Spinal cord (tissue), 10 donors: ENCODE measurements around the gene MCEMP1. TPM values are rescaled to one million over a fixed set of nuclear protein-coding genes. Genes with fewer than 3 reads are reported as not detected.
"Not testable (repeated sequence)": the region's sequence is repeated elsewhere in the genome, so short reads cannot be mapped to it uniquely, and the experiment has no call there.

Experiments
- DNase-seq, 6 donors: peaks; one replicate each; pipeline versions ENCODE4 v3.0.0 to v3.0.0-alpha.2; 2013 to 2015; ENCODE audit warnings: low spot score in 6 of 6, low read depth in 4 of 6
- H3K27ac ChIP-seq: one replicate; pipeline ENCODE4 v1.5.1; 2013; ENCODE audit warnings: low read depth, low read length, control low read depth
- H3K27me3 ChIP-seq: one replicate; pipeline ENCODE4 v1.6.1; 2013; ENCODE audit warnings: low read length; ENCODE audit not compliant: control insufficient read depth, insufficient read depth
- H3K36me3 ChIP-seq: one replicate; pipeline ENCODE4 v1.6.1; 2013; ENCODE audit warnings: low read length; ENCODE audit not compliant: control insufficient read depth, insufficient read depth
- H3K4me1 ChIP-seq: one replicate; pipeline ENCODE4 v1.6.1; 2013; ENCODE audit warnings: low read length; ENCODE audit not compliant: control insufficient read depth, insufficient read depth
- H3K4me3 ChIP-seq: one replicate; pipeline ENCODE4 v1.5.1; 2013; ENCODE audit warnings: low read depth, low read length, control low read depth
- H3K9me3 ChIP-seq: one replicate; pipeline ENCODE4 v1.6.1; 2013; ENCODE audit warnings: low read length; ENCODE audit not compliant: control insufficient read depth, insufficient read depth
- WGBS: methylation state at CpG from one replicate; pipeline ENCODE4 v1.1.5; 2013; ENCODE audit warnings: missing lambda C conversion rate; ENCODE audit not compliant: insufficient coverage; 5-methylcytosine and 5-hydroxymethylcytosine counted together
- polyA plus RNA-seq, 2 donors: library from polyadenylated mRNA; unstranded; fragments of 120-200 nt; gene quantifications; one replicate each; pipeline ENCODE4 v1.2.1, GENCODE V29; 2013; ENCODE audit not compliant: insufficient read length in 2 of 2
- total RNA-seq, 2 donors: library from RNA; depleted of rRNA in 1 of 2; stranded (reverse); fragments of 120-200 nt in 1 of 2; fragments of >200 nt in 1 of 2; gene quantifications; one replicate each; pipeline versions ENCODE4 v1.2.3 to v1.2.4, GENCODE V29; 2013 to 2014
- donor health status: healthy.

The MCEMP1 gene
- total and polyA plus RNA-seq, 4 donors = 0.41 to 1.7 TPM; not detected in 2

DNA sequence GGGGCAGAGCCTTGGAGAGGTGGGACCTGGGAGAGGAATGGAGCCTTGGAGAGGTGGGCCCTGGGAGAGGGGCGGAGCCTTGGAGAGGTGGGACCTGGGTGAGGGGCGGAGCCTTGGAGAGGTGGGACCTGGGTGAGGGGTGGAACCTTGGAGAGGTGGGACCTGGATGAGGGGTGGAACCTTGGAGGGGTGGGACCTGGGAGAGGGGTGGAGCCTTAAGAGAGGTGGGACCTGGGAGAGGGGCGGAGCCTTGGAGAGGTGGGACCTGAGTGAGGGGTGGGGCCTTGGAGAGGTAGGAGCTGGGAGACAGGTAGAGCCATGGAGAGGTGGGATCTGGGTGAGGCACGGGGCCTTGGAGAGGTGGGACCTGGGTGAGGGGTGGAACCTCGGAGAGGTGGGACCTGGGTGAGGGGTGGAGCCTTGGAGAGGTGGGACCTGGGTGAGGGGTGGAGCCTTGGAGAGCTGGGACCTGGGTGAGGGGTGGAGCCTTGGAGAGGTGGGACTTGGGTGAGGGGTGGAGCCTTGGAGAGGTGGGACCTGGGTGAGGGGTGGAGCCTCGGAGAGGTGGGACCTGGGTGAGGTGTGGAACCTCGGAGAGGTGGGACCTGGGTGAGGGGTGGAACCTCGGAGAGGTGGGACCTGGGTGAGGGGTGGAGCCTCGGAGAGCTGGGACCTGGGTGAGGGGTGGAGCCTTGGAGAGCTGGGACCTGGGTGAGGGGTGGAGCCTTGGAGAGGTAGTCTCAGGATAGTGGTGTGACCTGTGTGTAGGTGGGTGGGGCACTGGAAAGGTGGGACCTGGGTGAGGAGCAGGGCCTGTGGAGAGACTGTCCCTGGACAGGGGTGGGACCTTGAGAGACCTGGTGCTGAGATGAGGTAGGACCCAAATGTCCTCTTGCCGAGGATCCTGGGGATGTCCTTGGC lies 33.0 kb upstream of the MCEMP1 start:
- WGBS = 60% methylated on average over 8 of the region's 10 CpGs

GRCh38 chr19:7644550-7644877 lies 32.4 kb upstream of the MCEMP1 start:
- DNase-seq = no peak

More for the DNA sequence above, 33.0 kb upstream of the MCEMP1 start:
- not testable (repeated sequence) for H3K36me3 ChIP-seq, H3K27ac ChIP-seq, H3K27me3 ChIP-seq, H3K9me3 ChIP-seq, H3K4me3 ChIP-seq, H3K4me1 ChIP-seq, DNase-seq

DNA sequence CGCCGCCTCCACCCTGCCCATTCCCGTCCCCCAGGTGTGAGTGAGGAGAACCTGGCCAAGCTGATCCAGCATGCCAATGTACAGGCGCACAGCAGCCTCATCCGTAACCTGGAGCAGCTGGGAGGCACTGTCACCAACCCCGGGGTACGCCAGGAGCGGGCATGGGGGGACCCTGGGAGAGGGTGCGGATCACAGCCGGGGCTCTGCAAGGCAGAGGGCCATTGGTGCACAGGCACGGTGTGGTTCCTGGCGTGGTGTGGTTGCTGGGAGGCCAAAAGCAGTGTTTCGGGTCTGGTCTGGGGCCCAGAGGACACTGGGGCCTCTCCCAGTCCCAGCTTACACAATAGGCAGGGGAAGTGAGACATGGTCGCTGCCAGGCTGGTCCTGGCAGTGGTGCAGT lies 31.7 kb upstream of the MCEMP1 start:
- WGBS = 84% methylated on average over 11 of the region's 14 CpGs
- H3K27ac ChIP-seq = no peak overlapping the region
- no peaks in the 10 kb centered on the region for H3K27me3 ChIP-seq

More at GRCh38 chr19:7644550-7644877, 32.4 kb upstream of the MCEMP1 start:
- no peaks in the 10 kb centered on the region for H3K27me3 ChIP-seq
- H3K9me3 ChIP-seq = no peaks in the 10 kb centered on the region
- H3K4me1 ChIP-seq = no peaks in the 10 kb centered on the region
- H3K4me3 ChIP-seq = no peak overlapping the region
- H3K36me3 ChIP-seq = peaks cover 8% of the 10 kb centered on the region
- no peak overlapping the region for H3K27ac ChIP-seq
- 94% methylated on average over 19 of the region's 20 CpGs for WGBS

GRCh38 chr19:7645656-7646425 lies 31.0 kb upstream of the MCEMP1 start:
- Histone ChIP-seq H3K36me3 (peaks cover 8% of the 10 kb centered on the region), H3K9me3 (no peaks in the 10 kb centered on the region), H3K27ac (no peak overlapping the region), H3K4me1 (no peaks in the 10 kb centered on the region), H3K4me3 (no peak overlapping the region), H3K27me3 (peaks cover under 1% of the 10 kb centered on the region)
- no peak for DNase-seq
- 53% methylated on average over 19 of the region's 20 CpGs for WGBS

More for the DNA sequence above, 31.7 kb upstream of the MCEMP1 start:
- Histone ChIP-seq H3K4me1 (no peaks in the 10 kb centered on the region), H3K4me3 (no peak overlapping the region), H3K9me3 (no peaks in the 10 kb centered on the region), H3K36me3 (peaks cover 8% of the 10 kb centered on the region)
- DNase-seq = no peak

GRCh38 chr19:7646426-7646700 lies 30.5 kb upstream of the MCEMP1 start:
- 83% methylated on average over 8 of the region's 8 CpGs for WGBS
- H3K4me3 ChIP-seq = no peak overlapping the region
- DNase-seq = no peak
- H3K27me3 ChIP-seq = peaks cover 4% of the 10 kb centered on the region
- H3K9me3 ChIP-seq = no peaks in the 10 kb centered on the region
- H3K27ac ChIP-seq = no peak overlapping the region
- H3K36me3 ChIP-seq = peaks cover 8% of the 10 kb centered on the region
- no peaks in the 10 kb centered on the region for H3K4me1 ChIP-seq

DNA sequence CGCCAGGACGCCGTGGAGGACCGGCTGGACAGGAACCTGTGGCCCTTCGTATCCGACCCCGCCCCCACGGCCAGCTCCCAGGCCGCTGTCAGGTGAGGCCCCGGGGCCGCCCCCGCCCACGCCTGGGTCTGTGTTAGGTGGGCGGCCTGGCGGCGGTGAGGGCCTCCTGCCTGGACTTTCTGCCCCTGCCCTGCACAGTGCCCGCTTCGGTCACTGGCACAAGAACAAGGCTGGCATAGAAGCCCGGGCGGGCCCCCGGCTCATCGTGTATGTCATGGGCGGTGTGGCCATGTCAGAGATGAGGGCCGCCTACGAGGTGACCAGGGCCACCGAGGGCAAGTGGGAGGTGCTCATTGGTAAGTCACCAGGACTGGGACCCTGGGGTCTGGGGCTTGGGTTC lies 29.7 kb upstream of the MCEMP1 start:
- whole genome bisulfite sequencing = 93% methylated on average over 26 of the region's 26 CpGs

DNA sequence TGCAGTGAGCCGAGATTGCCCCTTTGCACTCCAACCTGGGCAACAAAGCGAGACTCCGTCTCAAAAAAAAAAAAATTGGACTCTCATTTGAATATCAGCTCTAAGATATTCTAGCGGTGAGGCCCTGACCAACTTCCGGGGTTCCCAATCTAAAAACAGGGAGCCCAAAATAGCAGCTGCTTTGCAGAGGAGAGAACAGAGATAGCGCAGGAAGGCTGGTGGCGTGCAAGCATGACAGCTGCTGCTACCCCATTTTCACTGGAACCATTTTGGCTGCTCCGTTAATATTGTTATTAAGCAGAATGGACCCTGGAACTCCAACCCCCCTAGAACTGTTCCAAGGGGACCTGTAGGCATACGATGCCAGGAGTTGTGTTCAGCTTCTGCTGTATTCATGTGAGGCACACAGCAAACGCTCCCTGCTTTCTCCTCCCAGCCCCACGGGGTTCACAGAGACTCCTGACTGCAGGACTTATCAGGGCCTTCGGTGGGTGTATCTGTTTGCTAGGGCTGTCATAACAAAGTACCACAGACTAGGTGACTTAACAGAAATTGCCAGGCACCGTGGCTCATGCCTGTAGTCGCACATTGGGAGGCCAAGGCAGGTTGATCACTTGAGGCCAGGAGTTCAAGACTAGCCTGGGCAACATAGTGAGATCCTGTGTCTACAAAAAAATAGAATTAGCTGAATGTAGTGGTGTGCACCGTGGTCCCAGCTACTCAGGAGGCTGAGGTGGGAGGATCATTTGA lies 28.4 kb upstream of the MCEMP1 start:
- WGBS = 87% methylated on average over 14 of the region's 15 CpGs
- H3K36me3 ChIP-seq = peaks cover 5% of the 10 kb centered on the region
- peaks cover 5% of the 10 kb centered on the region for H3K27me3 ChIP-seq
- peaks cover 5% of the 10 kb centered on the region for H3K4me1 ChIP-seq
- no peaks in the 10 kb centered on the region for H3K9me3 ChIP-seq
- no peak for DNase-seq
- H3K4me3 ChIP-seq = no peak overlapping the region
- no peak overlapping the region for H3K27ac ChIP-seq

More for the DNA sequence above, 29.7 kb upstream of the MCEMP1 start:
- no peak for DNase-seq
- H3K9me3 ChIP-seq = no peaks in the 10 kb centered on the region
- peaks cover 8% of the 10 kb centered on the region for H3K36me3 ChIP-seq
- H3K27me3 ChIP-seq = peaks cover 5% of the 10 kb centered on the region
- no peak overlapping the region for H3K4me3 ChIP-seq
- no peak overlapping the region for H3K27ac ChIP-seq
- peaks cover under 1% of the 10 kb centered on the region for H3K4me1 ChIP-seq

DNA sequence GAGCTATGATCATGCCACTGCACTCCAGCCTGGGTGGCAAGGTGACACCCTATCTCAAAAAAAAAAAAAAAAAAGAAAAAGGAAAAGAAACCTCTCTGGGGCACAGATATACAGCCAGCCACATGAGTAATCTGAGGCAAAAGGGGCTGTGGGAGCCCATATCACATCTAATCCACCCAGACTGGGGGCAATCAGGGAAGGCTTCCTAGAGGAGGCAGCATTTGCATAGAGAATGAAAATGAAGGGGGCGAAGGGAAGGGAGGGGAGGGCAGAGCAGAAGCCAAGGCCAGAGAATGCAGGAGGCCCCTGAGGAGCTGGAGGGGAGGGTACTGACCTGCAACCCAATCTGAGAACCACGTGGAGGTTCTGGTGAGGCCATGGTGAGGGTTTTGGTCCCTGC lies 26.7 kb upstream of the MCEMP1 start:
- peaks cover 5% of the 10 kb centered on the region for H3K4me1 ChIP-seq
- no peak for DNase-seq
- peaks cover 5% of the 10 kb centered on the region for H3K36me3 ChIP-seq
- H3K27ac ChIP-seq = no peak overlapping the region
- H3K9me3 ChIP-seq = no peaks in the 10 kb centered on the region
- WGBS = 44% methylated on average over 2 of the region's 2 CpGs
- H3K4me3 ChIP-seq = no peak overlapping the region
- H3K27me3 ChIP-seq = peaks cover 5% of the 10 kb centered on the region

- H3K27me3 ChIP-seq = peaks cover 5% of the 10 kb centered on the region
- 2% methylated on average over 24 of the region's 28 CpGs for WGBS
- no peaks in the 10 kb centered on the region for H3K9me3 ChIP-seq
- H3K36me3 ChIP-seq = peaks cover 2% of the 10 kb centered on the region
- peak; percentile 28 to 90 (median 66) for DNase-seq
- H3K4me3 ChIP-seq = no peak overlapping the region
- peaks cover 5% of the 10 kb centered on the region for H3K4me1 ChIP-seq
- H3K27ac ChIP-seq = no peak overlapping the region
These were observed 24.7 kb upstream of the MCEMP1 start for GRCh38 chr19:7652061-7652641.
